Femur (tissue), 1 donor: ENCODE measurements around the gene HAUS7.
A peak's percentile ranks its signal among the peaks of the same experiment; 100 is the strongest.

ENCODE experiments used
- DNase-seq: peaks from one replicate; pipeline ENCODE4 v3.0.0-alpha.2; 2017

Gene HAUS7

GRCh38 chrX:153498453-153498852, 28.1 kb upstream of the HAUS7 start:
- DNase-seq, result no peak

- no peak for DNase-seq
Observed at GRCh38 chrX:153496590-153496959, 26.2 kb upstream of the HAUS7 start.

GRCh38 chrX:153495903-153496589, 25.7 kb upstream of the HAUS7 start:
- no peak for DNase-seq

- no peak for DNase-seq
Observed at GRCh38 chrX:153495362-153495751, 25.0 kb upstream of the HAUS7 start.

- DNase-seq, result peak; percentile 80
Observed at GRCh38 chrX:153494541-153495361, 24.4 kb upstream of the HAUS7 start, which contains the start of gene BGN. Gene BGN, plus strand, starts transcription at chrX:153494980. Its CDS starts 9,652 bp downstream, at chrX:153504632.

GRCh38 chrX:153494061-153494460, 23.7 kb upstream of the HAUS7 start:
- DNase-seq, result no peak

- DNase-seq, result no peak
Observed at GRCh38 chrX:153493085-153493484, 22.7 kb upstream of the HAUS7 start.

GRCh38 chrX:153492543-153492942, 22.2 kb upstream of the HAUS7 start:
- DNase-seq, result no peak

GRCh38 chrX:153491918-153492317, 21.5 kb upstream of the HAUS7 start:
- no peak for DNase-seq

GRCh38 chrX:153491351-153491914, 21.1 kb upstream of the HAUS7 start:
- no peak for DNase-seq

- DNase-seq, result no peak
Observed at GRCh38 chrX:153490217-153490930, 20.0 kb upstream of the HAUS7 start.

GRCh38 chrX:153488231-153488914, 18.0 kb upstream of the HAUS7 start:
- no peak for DNase-seq

- DNase-seq, result no peak
Observed at GRCh38 chrX:153487590-153488071, 17.3 kb upstream of the HAUS7 start.

GRCh38 chrX:153486171-153486570, 15.8 kb upstream of the HAUS7 start:
- no peak for DNase-seq

- no peak for DNase-seq
Observed at GRCh38 chrX:153485396-153486080, 15.2 kb upstream of the HAUS7 start.

GRCh38 chrX:153482376-153483015, 12.1 kb upstream of the HAUS7 start:
- no peak for DNase-seq

- DNase-seq, result no peak
Observed at GRCh38 chrX:153481043-153481442, 10.7 kb upstream of the HAUS7 start.

- DNase-seq, result no peak
Observed at GRCh38 chrX:153478746-153479145, 8.4 kb upstream of the HAUS7 start.

GRCh38 chrX:153477901-153478300, 7.5 kb upstream of the HAUS7 start:
- peak; percentile 71 for DNase-seq

GRCh38 chrX:153477364-153477857, 7.0 kb upstream of the HAUS7 start:
- DNase-seq, result no peak
